Measurements from ENCODE around the gene RNF212B.
"Not testable (repeated sequence)": the region's sequence is repeated elsewhere in the genome, so short reads cannot be mapped to it uniquely, and the experiment has no call there.

Gene RNF212B

GRCh38 chr14:23269193-23269592 lies 31.5 kb downstream of the RNF212B start:
- no peak overlapping the region for H3K4me3 ChIP-seq (ENCODE audit: control insufficient read depth, low read depth, low read length)
- TF ChIP-seq, protein P1, sequence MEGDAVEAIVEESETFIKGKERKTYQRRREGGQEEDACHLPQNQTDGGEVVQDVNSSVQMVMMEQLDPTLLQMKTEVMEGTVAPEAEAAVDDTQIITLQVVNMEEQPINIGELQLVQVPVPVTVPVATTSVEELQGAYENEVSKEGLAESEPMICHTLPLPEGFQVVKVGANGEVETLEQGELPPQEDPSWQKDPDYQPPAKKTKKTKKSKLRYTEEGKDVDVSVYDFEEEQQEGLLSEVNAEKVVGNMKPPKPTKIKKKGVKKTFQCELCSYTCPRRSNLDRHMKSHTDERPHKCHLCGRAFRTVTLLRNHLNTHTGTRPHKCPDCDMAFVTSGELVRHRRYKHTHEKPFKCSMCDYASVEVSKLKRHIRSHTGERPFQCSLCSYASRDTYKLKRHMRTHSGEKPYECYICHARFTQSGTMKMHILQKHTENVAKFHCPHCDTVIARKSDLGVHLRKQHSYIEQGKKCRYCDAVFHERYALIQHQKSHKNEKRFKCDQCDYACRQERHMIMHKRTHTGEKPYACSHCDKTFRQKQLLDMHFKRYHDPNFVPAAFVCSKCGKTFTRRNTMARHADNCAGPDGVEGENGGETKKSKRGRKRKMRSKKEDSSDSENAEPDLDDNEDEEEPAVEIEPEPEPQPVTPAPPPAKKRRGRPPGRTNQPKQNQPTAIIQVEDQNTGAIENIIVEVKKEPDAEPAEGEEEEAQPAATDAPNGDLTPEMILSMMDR (IDR thresholded peaks at IDR 0.05; ENCODE audit: control insufficient read depth, insufficient read depth, low read depth, low read length, missing control alignments) = no peak
- DNase-seq (ENCODE audit: low read depth) = no peak

DNA sequence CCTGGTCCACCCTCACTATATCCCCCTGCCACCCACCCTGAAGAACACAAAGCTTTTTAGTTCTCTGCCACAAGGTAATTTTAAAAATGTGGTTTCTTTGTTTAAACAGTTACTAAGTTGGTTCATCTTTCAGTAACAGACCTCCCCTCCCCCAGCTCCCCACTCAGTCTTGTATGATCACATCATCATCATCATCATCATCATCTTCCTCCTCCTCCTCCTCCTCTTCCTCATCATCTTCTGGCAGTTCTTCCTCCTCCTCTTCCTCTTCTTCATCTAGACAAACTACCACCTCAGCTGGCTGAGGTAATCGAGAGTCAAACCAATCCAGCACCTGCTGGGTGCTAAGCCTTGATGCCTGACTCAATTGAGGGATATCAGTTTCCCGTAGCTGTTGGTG lies 37.7 kb downstream of the RNF212B start:
- no peak overlapping the region for H3K4me3 ChIP-seq (ENCODE audit: control insufficient read depth, low read depth, low read length)
- DNase-seq (ENCODE audit: low read depth) = no peak
- TF ChIP-seq, protein P1 (IDR thresholded peaks at IDR 0.05; ENCODE audit: control insufficient read depth, insufficient read depth, low read depth, low read length, missing control alignments) = no peak

DNA sequence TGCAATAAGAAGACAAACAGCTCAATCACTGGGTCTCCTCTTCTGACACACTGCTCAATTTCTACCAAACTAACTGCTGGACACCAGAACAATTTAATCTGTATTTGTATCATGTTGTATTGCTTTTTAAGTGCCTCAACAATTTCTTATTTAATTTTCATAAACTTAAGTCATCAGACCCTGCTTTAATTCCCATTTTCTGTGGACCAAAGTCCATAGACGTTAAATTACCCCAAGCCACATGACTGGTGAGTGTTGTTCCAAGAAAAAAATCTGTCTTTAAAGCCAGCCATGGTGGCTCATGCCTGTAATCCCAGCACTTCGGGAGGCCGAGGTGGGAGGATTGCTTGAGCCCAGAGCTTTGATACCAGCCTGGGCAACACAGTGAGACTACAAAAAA lies 39.5 kb downstream of the RNF212B start:
- TF ChIP-seq, protein P1 (IDR thresholded peaks at IDR 0.05; ENCODE audit: control insufficient read depth, insufficient read depth, low read depth, low read length, missing control alignments) = no peak

DNA sequence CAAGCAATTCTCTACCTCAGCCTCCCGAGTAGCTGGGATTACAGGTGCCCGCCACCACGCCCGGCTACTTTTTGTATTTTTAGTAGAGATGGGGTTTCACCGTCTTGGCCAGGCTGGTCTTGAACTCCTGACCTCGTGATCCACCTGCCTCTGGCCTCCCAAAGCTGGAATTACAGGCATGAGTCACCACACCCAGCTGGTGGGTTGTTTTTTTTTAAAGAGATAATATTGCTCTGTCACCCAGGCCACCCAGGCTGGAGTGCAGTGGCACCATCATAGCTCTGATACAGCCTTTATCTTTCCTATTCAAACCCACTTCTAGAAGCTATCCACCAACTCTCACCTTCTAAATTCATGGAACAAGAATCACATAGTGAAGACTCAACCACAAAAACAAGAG lies 40.2 kb downstream of the RNF212B start:
- not testable (repeated sequence) for DNase-seq (ENCODE audit: low read depth); H3K4me3 ChIP-seq (ENCODE audit: control insufficient read depth, low read depth, low read length)

More for the DNA sequence above, 39.5 kb downstream of the RNF212B start:
- no peak for DNase-seq (ENCODE audit: low read depth)
- no peak overlapping the region for H3K4me3 ChIP-seq (ENCODE audit: control insufficient read depth, low read depth, low read length)

- DNase-seq (ENCODE audit: low read depth) = no peak
- H3K4me3 ChIP-seq (ENCODE audit: control insufficient read depth, low read depth, low read length) = no peak overlapping the region
- TF ChIP-seq, protein P1 (IDR thresholded peaks at IDR 0.05; ENCODE audit: control insufficient read depth, insufficient read depth, low read depth, low read length, missing control alignments) = no peak
Measured at GRCh38 chr14:23281247-23281646, 43.5 kb downstream of the RNF212B start.

DNA sequence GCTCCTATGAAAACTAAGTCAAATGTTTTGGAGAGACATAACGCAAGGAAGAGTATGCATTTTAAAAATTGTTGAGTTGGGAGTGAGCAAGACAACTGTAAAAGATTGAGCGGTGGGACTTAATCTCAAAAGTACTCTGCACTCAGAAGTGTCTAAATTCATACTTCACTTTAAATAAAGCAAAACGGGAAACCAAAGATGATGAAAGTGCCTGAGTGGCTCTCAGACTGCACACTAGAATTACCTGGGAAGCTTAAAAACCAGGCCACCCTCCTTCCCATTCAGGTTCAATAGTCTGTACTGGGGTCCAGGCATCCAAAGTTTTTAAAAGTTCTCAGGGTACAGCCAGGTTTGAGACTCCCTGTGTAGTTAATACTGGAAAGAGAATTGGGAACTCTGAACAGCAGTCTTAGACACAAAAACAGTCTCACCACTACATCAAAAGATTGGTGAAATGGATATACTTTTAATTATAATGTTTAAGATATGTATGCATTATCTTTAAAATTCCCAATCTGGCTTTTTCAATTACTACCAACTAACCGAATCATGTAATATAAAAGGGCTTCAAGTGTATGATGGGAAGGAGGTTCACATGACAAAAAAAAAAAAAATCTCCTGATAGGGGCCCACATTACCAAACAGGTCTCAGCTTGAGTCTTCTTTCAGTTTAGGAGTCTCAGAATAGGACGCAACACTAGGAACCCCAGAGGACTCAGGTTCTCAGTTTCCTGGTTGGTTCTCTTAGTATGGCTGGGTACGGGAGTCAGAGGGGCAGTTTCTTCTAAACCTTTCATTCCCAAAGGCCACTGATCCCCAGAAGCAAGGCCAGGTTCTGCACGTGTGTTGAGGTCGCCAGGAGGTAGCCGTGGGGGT lies 47.2 kb downstream of the RNF212B start:
- DNase-seq (ENCODE audit: low read depth) = no peak
- TF ChIP-seq, protein P1 (IDR thresholded peaks at IDR 0.05; ENCODE audit: control insufficient read depth, insufficient read depth, low read depth, low read length, missing control alignments) = no peak

GRCh38 chr14:23285530-23286019 lies 47.8 kb downstream of the RNF212B start:
- peak overlapping the region; percentile 87 for H3K4me3 ChIP-seq (ENCODE audit: control insufficient read depth, low read depth, low read length)
- TF ChIP-seq, protein P1 (IDR thresholded peaks at IDR 0.05; ENCODE audit: control insufficient read depth, insufficient read depth, low read depth, low read length, missing control alignments) = no peak
- DNase-seq (ENCODE audit: low read depth) = no peak

More for the DNA sequence above, 47.2 kb downstream of the RNF212B start:
- H3K4me3 ChIP-seq (ENCODE audit: control insufficient read depth, low read depth, low read length) = peak overlapping the region; percentile 87
